Suprapubic skin (tissue), 3 donors: ENCODE results near the gene HACL1.

Experiments
- EP300 ChIP-seq: sonication (generic); formaldehyde crosslinking; IDR thresholded peaks from one replicate; pipeline ENCODE4 v1.6.1; 2017; ENCODE audit warnings: antibody characterized with exemption
- POLR2A ChIP-seq, 2 donors: fragments of 450-650 bp; IDR thresholded peaks; one replicate each; pipeline ENCODE4 v1.6.1; 2017; ENCODE audit warnings: antibody characterized with exemption in 2 of 2, mild to moderate bottlenecking in 2 of 2, moderate library complexity in 2 of 2
- TF ChIP-seq, protein P1 (sequence below), 2 donors: fragments of 200-600 bp in 1 of 2; fragments of 450-650 bp in 1 of 2; sonication (generic) in 1 of 2; IDR thresholded peaks; one replicate each; pipeline ENCODE4 v1.5.1; 2016 to 2019; ENCODE audit warnings: antibody characterized with exemption in 2 of 2, mild to moderate bottlenecking in 1 of 2, moderate library complexity in 1 of 2

DNA sequence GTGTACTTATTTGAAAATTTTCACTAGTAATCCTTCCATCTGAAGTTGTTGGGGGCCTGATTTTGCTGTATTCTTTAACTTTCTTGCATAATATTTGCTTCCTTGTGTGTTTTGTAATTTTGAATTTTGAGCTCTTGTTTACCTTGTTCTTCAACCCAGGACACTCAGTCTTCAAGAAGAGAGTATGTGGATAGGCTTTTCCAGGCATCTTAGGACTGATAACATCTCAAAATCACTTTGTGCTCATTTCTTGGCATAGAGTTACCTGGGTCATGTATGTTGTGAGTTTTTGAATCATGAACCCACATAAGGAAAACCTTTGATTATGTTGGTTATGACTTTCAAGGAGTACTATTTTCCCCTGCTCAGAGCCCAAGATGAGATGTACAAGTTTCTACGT, 13.6 kb upstream of the HACL1 start:
- TF ChIP-seq POLR2A (IDR thresholded peaks at IDR 0.05), result no peak
- TF ChIP-seq, protein P1, sequence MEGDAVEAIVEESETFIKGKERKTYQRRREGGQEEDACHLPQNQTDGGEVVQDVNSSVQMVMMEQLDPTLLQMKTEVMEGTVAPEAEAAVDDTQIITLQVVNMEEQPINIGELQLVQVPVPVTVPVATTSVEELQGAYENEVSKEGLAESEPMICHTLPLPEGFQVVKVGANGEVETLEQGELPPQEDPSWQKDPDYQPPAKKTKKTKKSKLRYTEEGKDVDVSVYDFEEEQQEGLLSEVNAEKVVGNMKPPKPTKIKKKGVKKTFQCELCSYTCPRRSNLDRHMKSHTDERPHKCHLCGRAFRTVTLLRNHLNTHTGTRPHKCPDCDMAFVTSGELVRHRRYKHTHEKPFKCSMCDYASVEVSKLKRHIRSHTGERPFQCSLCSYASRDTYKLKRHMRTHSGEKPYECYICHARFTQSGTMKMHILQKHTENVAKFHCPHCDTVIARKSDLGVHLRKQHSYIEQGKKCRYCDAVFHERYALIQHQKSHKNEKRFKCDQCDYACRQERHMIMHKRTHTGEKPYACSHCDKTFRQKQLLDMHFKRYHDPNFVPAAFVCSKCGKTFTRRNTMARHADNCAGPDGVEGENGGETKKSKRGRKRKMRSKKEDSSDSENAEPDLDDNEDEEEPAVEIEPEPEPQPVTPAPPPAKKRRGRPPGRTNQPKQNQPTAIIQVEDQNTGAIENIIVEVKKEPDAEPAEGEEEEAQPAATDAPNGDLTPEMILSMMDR (IDR thresholded peaks at IDR 0.05), result no peak
- no peak for TF ChIP-seq EP300
